Testis (tissue), 3 donors: Measurements from ENCODE around the gene HSD3B7. TPM values are rescaled to one million over a fixed set of nuclear protein-coding genes. Genes with fewer than 3 reads are reported as not detected.
A peak's percentile ranks its signal among the peaks of the same experiment; 100 is the strongest.

Source experiments
- DNase-seq: peaks from one replicate; pipeline ENCODE4 v3.0.0-alpha.2; 2019
- H3K27ac ChIP-seq, 2 donors: fragments of 200-600 bp; sonication (generic); one replicate each; pipeline ENCODE4 v1.5.1; 2019
- H3K27me3 ChIP-seq: fragments of 200-600 bp; sonication (generic); one replicate; pipeline ENCODE4 v1.5.1; 2019
- H3K36me3 ChIP-seq: fragments of 200-600 bp; sonication (generic); one replicate; pipeline ENCODE4 v1.5.1; 2017; ENCODE audit warnings: low read depth; ENCODE audit errors: missing control alignments
- H3K4me1 ChIP-seq: fragments of 200-600 bp; sonication (generic); one replicate; pipeline ENCODE4 v1.5.1; 2019
- H3K4me3 ChIP-seq, 2 donors: fragments of 200-600 bp; sonication (generic); one replicate each; pipeline ENCODE4 v1.5.1; 2017 to 2019
- H3K9me3 ChIP-seq: fragments of 200-600 bp; sonication (generic); one replicate; pipeline ENCODE4 v1.5.1; 2017
- CTCF ChIP-seq, 3 experiments: fragments of 450-650 bp in 2 of 3; fragments of 200-600 bp in 1 of 3; sonication (generic) in 1 of 3; IDR thresholded peaks; one replicate each; pipeline ENCODE4 v1.5.1; 2016 to 2019; ENCODE audit warnings: antibody characterized with exemption in 3 of 3, mild to moderate bottlenecking in 2 of 3, moderate library complexity in 1 of 3
- POLR2A ChIP-seq: fragments of 450-650 bp; IDR thresholded peaks from one replicate; pipeline ENCODE4 v1.6.1; 2017; ENCODE audit warnings: antibody characterized with exemption, mild to moderate bottlenecking, moderate library complexity
- WGBS, 2 donors: methylation state at CpG; one replicate each; pipeline ENCODE4 v1.1.5; 2018; 5-methylcytosine and 5-hydroxymethylcytosine counted together
- intact Hi-C: fragments of 100-400 bp; cut with DNase I; formaldehyde crosslinking; loops from one replicate; pipeline ENCODE4 v1.15.1; 2023; ENCODE audit warnings: low total_unique reads
- polyA plus RNA-seq: library from polyadenylated mRNA; stranded (reverse); fragments of 350-450 nt; fragmentation: Illumina TruSeq; extraction: RNeasy Lipid Tissue Mini Kit (QIAGEN cat#74804); gene quantifications from one replicate; pipeline ENCODE4 v1.2.3, GENCODE V29; 2014; ENCODE audit warnings: low read depth, low replicate concordance; ENCODE audit not compliant: insufficient read depth
- small RNA-seq, 2 donors: library from RNA; depleted of rRNA; stranded (forward); fragments of <200 nt; gene quantifications; one replicate each; pipeline ENCODE3, GENCODE V24; 2016
- total RNA-seq, 2 donors: library from RNA; depleted of rRNA; stranded (reverse); fragments of >200 nt; gene quantifications; one replicate each; pipeline ENCODE4 v1.2.3, GENCODE V29; 2016

Gene HSD3B7
- total and polyA plus RNA-seq, 3 donors from 2014 or later: 5.7 to 8.9 (median 7.4) TPM

GRCh38 chr16:31031276-31031675 is 46.3 kb downstream of the HSD3B7 start:
- no peaks in the 10 kb centered on the region for H3K36me3 ChIP-seq
- intact Hi-C loops: loop anchor here (10.0 kb wide), 1 partner anchor 46 kb away; the partner anchor contains the start of gene HSD3B7
- no peak overlapping the region for H3K4me3 ChIP-seq
- TF ChIP-seq CTCF (IDR thresholded peaks at IDR 0.05) (no peak), POLR2A (no peak)
- H3K4me1 ChIP-seq: peaks cover 8% of the 10 kb centered on the region
- no peak overlapping the region for H3K27ac ChIP-seq
- H3K27me3 ChIP-seq: no peaks in the 10 kb centered on the region
- no peak for DNase-seq
- WGBS, 2 donors: 67 to 79% methylated on average over 4 of the region's 4 CpGs
- no peaks in the 10 kb centered on the region for H3K9me3 ChIP-seq

- intact Hi-C loops: loop anchor here (10.0 kb wide), 1 partner anchor 48 kb away; the partner anchor contains the start of gene HSD3B7
- Histone ChIP-seq H3K4me3 (peak within 1 kb of the TSS; percentile 85 to 90), H3K36me3 (no peaks in the 10 kb centered on the region), H3K9me3 (no peaks in the 10 kb centered on the region), H3K27me3 (no peaks in the 10 kb centered on the region), H3K27ac (peak within 1 kb of the TSS; percentile 91 to 94), H3K4me1 (peaks cover 8% of the 10 kb centered on the region)
- TF ChIP-seq POLR2A: no peak
- TF ChIP-seq CTCF (IDR thresholded peaks at IDR 0.05): peak in 2 of 3 experiments; percentile 14 to 17
- DNase-seq: peak; percentile 99
- WGBS, 2 donors: 0 to 2% methylated on average over 36 to 75 of the region's 75 CpGs
These were observed 48.0 kb downstream of the HSD3B7 start, which contains the start of gene STX4 for GRCh38 chr16:31032736-31033708. STX4 (plus strand) TSS chr16:31033558; CDS start chr16:31033806, 248 bp downstream.

GRCh38 chr16:31033709-31034492 is 48.9 kb downstream of the HSD3B7 start:
- Histone ChIP-seq H3K4me3 (peak overlapping the region; percentile 85 to 90), H3K9me3 (no peaks in the 10 kb centered on the region), H3K36me3 (no peaks in the 10 kb centered on the region), H3K27ac (peak overlapping the region; percentile 91 to 94), H3K27me3 (no peaks in the 10 kb centered on the region), H3K4me1 (peaks cover 8% of the 10 kb centered on the region)
- intact Hi-C loops: loop anchor here (10.0 kb wide), 1 partner anchor 49 kb away; the partner anchor contains the start of gene HSD3B7
- TF ChIP-seq POLR2A (no peak), CTCF (IDR thresholded peaks at IDR 0.05) (no peak)
- DNase-seq: peak; percentile 96
- 1 to 2% methylated on average over 9 to 47 of the region's 47 CpGs for WGBS, 2 donors

- TF ChIP-seq POLR2A (no peak), CTCF (IDR thresholded peaks at IDR 0.05) (no peak)
- H3K36me3 ChIP-seq: no peaks in the 10 kb centered on the region
- intact Hi-C loops: loop anchor here (10.0 kb wide), 1 partner anchor 52 kb away; the partner anchor contains the start of gene HSD3B7
- H3K4me1 ChIP-seq: peaks cover 8% of the 10 kb centered on the region
- no peaks in the 10 kb centered on the region for H3K27me3 ChIP-seq
- H3K27ac ChIP-seq: no peak overlapping the region
- no peak for DNase-seq
- 66 to 81% methylated on average over 2 of the region's 2 CpGs for WGBS, 2 donors
- H3K9me3 ChIP-seq: no peaks in the 10 kb centered on the region
- H3K4me3 ChIP-seq: no peak overlapping the region
These were observed 51.7 kb downstream of the HSD3B7 start for GRCh38 chr16:31036691-31037090.

Small RNA genes within 50 kb of the gene (small RNA-seq; reads per million reads assigned to genes)
- 0 reads per million in 2 donors for gene AC135048.1

Other genes with a start within 250 kb of the HSD3B7 start
- 100 to 1,000 TPM in 1 of 2 donors, 10 to 100 TPM in 1; 78.4 to 129 TPM for gene PHKG2, start 236.8 kb upstream of the HSD3B7 start, total RNA-seq
- 312 TPM for gene PHKG2, start 236.8 kb upstream of the HSD3B7 start, polyA plus RNA-seq
- 10 to 100 TPM; 31.5 to 54.2 TPM for gene CFAP119, start 223.1 kb upstream of the HSD3B7 start, total RNA-seq
- gene CFAP119, start 223.1 kb upstream of the HSD3B7 start, polyA plus RNA-seq: 43.3 TPM
- 100 to 1,000 TPM; 143 to 162 TPM for gene RNF40, start 222.9 kb upstream of the HSD3B7 start, total RNA-seq
- gene RNF40, start 222.9 kb upstream of the HSD3B7 start, polyA plus RNA-seq: 219 TPM
- gene ZNF629, start 198.0 kb upstream of the HSD3B7 start, total RNA-seq: 10 to 100 TPM; 19.4 to 21.9 TPM
- gene ZNF629, start 198.0 kb upstream of the HSD3B7 start, polyA plus RNA-seq: 11.2 TPM
- 10 to 100 TPM; 49.6 to 57.4 TPM for gene BCL7C, start 91.1 kb upstream of the HSD3B7 start, total RNA-seq
- 40.2 TPM for gene BCL7C, start 91.1 kb upstream of the HSD3B7 start, polyA plus RNA-seq
- gene CTF1, start 88.6 kb upstream of the HSD3B7 start, total RNA-seq: 1 to 10 TPM; 5.9 to 9.0 TPM
- 5.6 TPM for gene CTF1, start 88.6 kb upstream of the HSD3B7 start, polyA plus RNA-seq
- 100 to 1,000 TPM; 142 to 149 TPM for gene FBXL19, start 61.6 kb upstream of the HSD3B7 start, total RNA-seq
- gene FBXL19, start 61.6 kb upstream of the HSD3B7 start, polyA plus RNA-seq: 47.0 TPM
- gene ORAI3, start 36.1 kb upstream of the HSD3B7 start, total RNA-seq: 10 to 100 TPM; 68.6 to 75.0 TPM
- gene ORAI3, start 36.1 kb upstream of the HSD3B7 start, polyA plus RNA-seq: 29.1 TPM
- 10 to 100 TPM; 45.7 to 45.8 TPM for gene SETD1A, start 27.5 kb upstream of the HSD3B7 start, total RNA-seq
- gene SETD1A, start 27.5 kb upstream of the HSD3B7 start, polyA plus RNA-seq: 41.4 TPM
- gene STX1B, start 25.4 kb downstream of the HSD3B7 start, total RNA-seq: 1 to 10 TPM; 6.3 to 8.7 TPM
- 5.8 TPM for gene STX1B, start 25.4 kb downstream of the HSD3B7 start, polyA plus RNA-seq
- 10 to 100 TPM; 50.9 to 56.9 TPM for gene STX4, start 48.4 kb downstream of the HSD3B7 start, total RNA-seq
- 37.1 TPM for gene STX4, start 48.4 kb downstream of the HSD3B7 start, polyA plus RNA-seq
- 10 to 100 TPM; 17.2 to 20.2 TPM for gene ZNF668, start 89.0 kb downstream of the HSD3B7 start, total RNA-seq
- gene ZNF668, start 89.0 kb downstream of the HSD3B7 start, polyA plus RNA-seq: 10.1 TPM
- gene ZNF646, start 89.2 kb downstream of the HSD3B7 start, total RNA-seq: 10 to 100 TPM; 68.9 to 74.0 TPM
- gene ZNF646, start 89.2 kb downstream of the HSD3B7 start, polyA plus RNA-seq: 80.3 TPM
- 1 to 10 TPM; 2.7 to 6.1 TPM for gene PRSS53, start 103.7 kb downstream of the HSD3B7 start, total RNA-seq
- 1.1 TPM for gene PRSS53, start 103.7 kb downstream of the HSD3B7 start, polyA plus RNA-seq
- 100 to 1,000 TPM; 102 to 183 TPM for gene VKORC1, start 109.6 kb downstream of the HSD3B7 start, total RNA-seq
- 102 TPM for gene VKORC1, start 109.6 kb downstream of the HSD3B7 start, polyA plus RNA-seq
- gene BCKDK, start 123.2 kb downstream of the HSD3B7 start, total RNA-seq: 10 to 100 TPM; 68.8 to 69.1 TPM
- 34.5 TPM for gene BCKDK, start 123.2 kb downstream of the HSD3B7 start, polyA plus RNA-seq
- 100 to 1,000 TPM in 1 of 2 donors, 10 to 100 TPM in 1; 96.9 to 111 TPM for gene KAT8, start 132.5 kb downstream of the HSD3B7 start, total RNA-seq
- 86.0 TPM for gene KAT8, start 132.5 kb downstream of the HSD3B7 start, polyA plus RNA-seq
- gene PRSS8, start 150.5 kb downstream of the HSD3B7 start, total RNA-seq: under 1 TPM; 0.74 to 0.79 TPM
- 1.5 TPM for gene PRSS8, start 150.5 kb downstream of the HSD3B7 start, polyA plus RNA-seq
- gene PRSS36, start 164.9 kb downstream of the HSD3B7 start, total RNA-seq: 1 to 10 TPM; 7.1 to 8.3 TPM
- 5.4 TPM for gene PRSS36, start 164.9 kb downstream of the HSD3B7 start, polyA plus RNA-seq
- 100 to 1,000 TPM; 205 to 217 TPM for gene FUS, start 194.9 kb downstream of the HSD3B7 start, total RNA-seq
- 423 TPM for gene FUS, start 194.9 kb downstream of the HSD3B7 start, polyA plus RNA-seq
- 10 to 100 TPM in 1 of 2 donors, 1 to 10 TPM in 1; 2.6 to 11.1 TPM for gene PYCARD, start 217.6 kb downstream of the HSD3B7 start, total RNA-seq
- gene PYCARD, start 217.6 kb downstream of the HSD3B7 start, polyA plus RNA-seq: 8.7 TPM
- under 1 TPM; 0.50 to 0.55 TPM for gene TRIM72, start 228.9 kb downstream of the HSD3B7 start, total RNA-seq
- 0.58 TPM for gene TRIM72, start 228.9 kb downstream of the HSD3B7 start, polyA plus RNA-seq
- gene PYDC1, start 231.9 kb downstream of the HSD3B7 start, total RNA-seq: not detected
- not detected for gene PYDC1, start 231.9 kb downstream of the HSD3B7 start, polyA plus RNA-seq